VCaP (cell line): ENCODE results near the gene BRD7.

Experiments used
- H3K27ac ChIP-seq: fragments of 450-650 bp; 2 replicates; pipeline ENCODE4 v1.5.1; 2017
- CTCF ChIP-seq: fragments of 450-650 bp; conservative IDR thresholded peaks from 2 replicates; pipeline ENCODE4 v1.5.1; 2017; ENCODE audit warnings: mild to moderate bottlenecking, moderate library complexity

The BRD7 gene

GRCh38 chr16:50293994-50294855, 74.6 kb downstream of the BRD7 start:
- no peak for TF ChIP-seq CTCF
- H3K27ac ChIP-seq = no peak overlapping the region

- no peak for TF ChIP-seq CTCF
- H3K27ac ChIP-seq = no peak overlapping the region
These were observed 75.6 kb downstream of the BRD7 start for GRCh38 chr16:50293041-50293783.

GRCh38 chr16:50292566-50292948, 76.2 kb downstream of the BRD7 start:
- H3K27ac ChIP-seq = no peak overlapping the region
- no peak for TF ChIP-seq CTCF

GRCh38 chr16:50291719-50292565, 76.8 kb downstream of the BRD7 start:
- TF ChIP-seq CTCF = no peak
- H3K27ac ChIP-seq = no peak overlapping the region

- no peak for TF ChIP-seq CTCF
- H3K27ac ChIP-seq = no peak overlapping the region
These were observed 77.9 kb downstream of the BRD7 start for GRCh38 chr16:50290856-50291255.

GRCh38 chr16:50289950-50290764, 78.6 kb downstream of the BRD7 start:
- H3K27ac ChIP-seq = no peak overlapping the region
- TF ChIP-seq CTCF = no peak
